Karpas-422 (cell line): ENCODE data around the gene ZNF609. TPM values are rescaled to one million over a fixed set of nuclear protein-coding genes. Genes with fewer than 3 reads are reported as not detected.
"Not testable (repeated sequence)": the region's sequence is repeated elsewhere in the genome, so short reads cannot be mapped to it uniquely, and the experiment has no call there.

ENCODE experiments used
- DNase-seq: peaks from one replicate; pipeline ENCODE4 v3.0.0-alpha.2; 2015
- H2AFZ ChIP-seq: fragments of 200-600 bp; sonication (generic); 2 replicates; pipeline ENCODE4 v1.6.1; 2014; ENCODE audit warnings: antibody characterized with exemption, low read length, mixed read lengths
- H3K27ac ChIP-seq: fragments of 200-600 bp; sonication (generic); 2 replicates; pipeline ENCODE4 v1.5.1; 2014; ENCODE audit warnings: mild to moderate bottlenecking, low read length, moderate library complexity
- H3K27me3 ChIP-seq: fragments of 200-600 bp; sonication (generic); 2 replicates; pipeline ENCODE4 v1.6.1; 2014; ENCODE audit warnings: low read length, mixed read lengths
- H3K36me3 ChIP-seq: fragments of 200-600 bp; sonication (generic); 2 replicates; pipeline ENCODE4 v1.6.1; 2014; ENCODE audit warnings: low read length, mixed read lengths; ENCODE audit not compliant: insufficient read depth
- H3K4me1 ChIP-seq: fragments of 200-600 bp; sonication (generic); 2 replicates; pipeline ENCODE4 v1.6.1; 2014; ENCODE audit warnings: mild to moderate bottlenecking, low read length, mixed read lengths
- H3K4me2 ChIP-seq: fragments of 200-600 bp; sonication (generic); 2 replicates; pipeline ENCODE4 v1.6.1; 2014; ENCODE audit warnings: low read length, low read depth, mild to moderate bottlenecking; ENCODE audit not compliant: poor library complexity, severe bottlenecking
- H3K4me3 ChIP-seq: fragments of 200-600 bp; sonication (generic); 2 replicates; pipeline ENCODE4 v1.5.1; 2014; ENCODE audit warnings: mild to moderate bottlenecking, antibody characterized with exemption, low read length, mixed read lengths
- H3K79me2 ChIP-seq: fragments of 200-600 bp; sonication (generic); 2 replicates; pipeline ENCODE4 v1.6.1; 2014; ENCODE audit warnings: mild to moderate bottlenecking, low read length, mixed read lengths
- H3K9ac ChIP-seq: fragments of 200-600 bp; sonication (generic); 2 replicates; pipeline ENCODE4 v1.6.0; 2014; ENCODE audit warnings: low read length
- H3K9me2 ChIP-seq: fragments of 200-600 bp; sonication (generic), shearing (Covaris generic); replicated peaks from 2 replicates; pipeline ENCODE4 v1.6.0; 2014; ENCODE audit warnings: mild to moderate bottlenecking, low read length, moderate library complexity; ENCODE audit not compliant: insufficient read depth
- H3K9me3 ChIP-seq: fragments of 300-700, 200-600 bp; sonication (generic); 2 replicates; pipeline ENCODE4 v1.6.1; 2014; ENCODE audit warnings: low read length, mixed read lengths
- H4K20me1 ChIP-seq: fragments of 200-600 bp; sonication (generic); 2 replicates; pipeline ENCODE4 v1.6.1; 2014; ENCODE audit warnings: mild to moderate bottlenecking, antibody characterized with exemption, low read length, low read depth; ENCODE audit not compliant: insufficient read depth
- total RNA-seq: library from RNA; depleted of rRNA; stranded (reverse); fragments of >200 nt; shearing (Covaris generic); gene quantifications from 2 replicates; pipeline ENCODE4 v1.2.3, GENCODE V29; 2014; ENCODE audit warnings: low replicate concordance

ZNF609 gene
- total RNA-seq, 1 experiment from 2014 or later, result 26.7 TPM

GRCh38 chr15:64607416-64607815 lies 147.0 kb downstream of the ZNF609 start:
- H3K9ac ChIP-seq, H3K9me3 ChIP-seq, H3K4me3 ChIP-seq, H3K4me2 ChIP-seq, H4K20me1 ChIP-seq, H3K36me3 ChIP-seq, H3K4me1 ChIP-seq, DNase-seq, H2AFZ ChIP-seq, H3K9me2 ChIP-seq, H3K27ac ChIP-seq, H3K27me3 ChIP-seq: not testable (repeated sequence)
- peaks cover 87% of the 10 kb centered on the region for H3K79me2 ChIP-seq

- Histone ChIP-seq H3K4me3 (no peak overlapping the region), H3K27ac (no peak overlapping the region), H3K79me2 (peaks cover 89% of the 10 kb centered on the region), H3K9ac (no peak overlapping the region), H2AFZ (no peak overlapping the region), H3K4me2 (no peak overlapping the region), H3K9me2 (no peaks in the 10 kb centered on the region), H4K20me1 (no peaks in the 10 kb centered on the region), H3K27me3 (no peaks in the 10 kb centered on the region), H3K4me1 (no peaks in the 10 kb centered on the region), H3K36me3 (no peaks in the 10 kb centered on the region), H3K9me3 (no peaks in the 10 kb centered on the region)
- no peak for DNase-seq
Measured at GRCh38 chr15:64610257-64610919, 150.0 kb downstream of the ZNF609 start.

GRCh38 chr15:64611085-64611725 lies 150.8 kb downstream of the ZNF609 start:
- Histone ChIP-seq H3K36me3 (no peaks in the 10 kb centered on the region), H3K9me3 (no peaks in the 10 kb centered on the region), H3K4me3 (no peak overlapping the region), H3K27ac (no peak overlapping the region), H3K9me2 (no peaks in the 10 kb centered on the region), H2AFZ (no peak overlapping the region), H3K4me2 (no peak overlapping the region), H4K20me1 (no peaks in the 10 kb centered on the region), H3K4me1 (no peaks in the 10 kb centered on the region), H3K9ac (no peak overlapping the region), H3K27me3 (no peaks in the 10 kb centered on the region), H3K79me2 (peaks cover 92% of the 10 kb centered on the region)
- no peak for DNase-seq

GRCh38 chr15:64614519-64614918 lies 154.1 kb downstream of the ZNF609 start:
- H3K9ac ChIP-seq, result no peak overlapping the region
- H3K4me2 ChIP-seq, result no peak overlapping the region
- no peak overlapping the region for H3K27ac ChIP-seq
- H3K4me3 ChIP-seq, result no peak overlapping the region
- DNase-seq, result no peak
- peaks cover 18% of the 10 kb centered on the region for H3K4me1 ChIP-seq
- no peaks in the 10 kb centered on the region for H3K27me3 ChIP-seq
- no peaks in the 10 kb centered on the region for H3K36me3 ChIP-seq
- H4K20me1 ChIP-seq, result no peaks in the 10 kb centered on the region
- H3K9me2 ChIP-seq, result no peaks in the 10 kb centered on the region
- H3K9me3 ChIP-seq, result no peaks in the 10 kb centered on the region
- no peak overlapping the region for H2AFZ ChIP-seq
- H3K79me2 ChIP-seq, result peaks cover 87% of the 10 kb centered on the region

- H3K4me1 ChIP-seq, result peaks cover 50% of the 10 kb centered on the region
- peaks cover 86% of the 10 kb centered on the region for H3K79me2 ChIP-seq
Measured at GRCh38 chr15:64617727-64618126, 157.3 kb downstream of the ZNF609 start.

GRCh38 chr15:64618138-64618537 lies 157.8 kb downstream of the ZNF609 start:
- H3K4me2 ChIP-seq, result no peak overlapping the region
- H3K9ac ChIP-seq, result no peak overlapping the region
- peak overlapping the region; percentile 9; the same call in 1 of the 2 replicates for H3K27ac ChIP-seq
- H3K4me1 ChIP-seq, result peaks cover 54% of the 10 kb centered on the region
- H3K4me3 ChIP-seq, result no peak overlapping the region
- H4K20me1 ChIP-seq, result no peaks in the 10 kb centered on the region
- no peaks in the 10 kb centered on the region for H3K27me3 ChIP-seq
- no peaks in the 10 kb centered on the region for H3K9me3 ChIP-seq
- H2AFZ ChIP-seq, result no peak overlapping the region
- peaks cover 86% of the 10 kb centered on the region for H3K79me2 ChIP-seq
- no peak for DNase-seq
- H3K36me3 ChIP-seq, result no peaks in the 10 kb centered on the region
- H3K9me2 ChIP-seq, result no peaks in the 10 kb centered on the region

More at GRCh38 chr15:64617727-64618126, 157.3 kb downstream of the ZNF609 start:
- Histone ChIP-seq H4K20me1 (no peaks in the 10 kb centered on the region), H3K36me3 (no peaks in the 10 kb centered on the region), H3K4me3 (no peak overlapping the region), H3K9me3 (no peaks in the 10 kb centered on the region), H3K9ac (no peak overlapping the region), H3K9me2 (no peaks in the 10 kb centered on the region), H2AFZ (no peak overlapping the region), H3K27me3 (no peaks in the 10 kb centered on the region), H3K4me2 (no peak overlapping the region), H3K27ac (peak overlapping the region; percentile 9; the same call in 1 of the 2 replicates)
- DNase-seq, result no peak

GRCh38 chr15:64618540-64618939 lies 158.2 kb downstream of the ZNF609 start:
- no peaks in the 10 kb centered on the region for H3K9me3 ChIP-seq
- H3K36me3 ChIP-seq, result no peaks in the 10 kb centered on the region
- no peak overlapping the region for H3K27ac ChIP-seq
- H3K4me1 ChIP-seq, result peaks cover 58% of the 10 kb centered on the region
- no peaks in the 10 kb centered on the region for H4K20me1 ChIP-seq
- H2AFZ ChIP-seq, result no peak overlapping the region
- peaks cover 86% of the 10 kb centered on the region for H3K79me2 ChIP-seq
- H3K9ac ChIP-seq, result no peak overlapping the region
- H3K4me3 ChIP-seq, result no peak overlapping the region
- H3K9me2 ChIP-seq, result no peaks in the 10 kb centered on the region
- no peak for DNase-seq
- no peaks in the 10 kb centered on the region for H3K27me3 ChIP-seq
- no peak overlapping the region for H3K4me2 ChIP-seq

GRCh38 chr15:64619880-64620839 lies 159.8 kb downstream of the ZNF609 start:
- H3K79me2 ChIP-seq, result peaks cover 89% of the 10 kb centered on the region
- peak; percentile 41 for DNase-seq
- peak overlapping the region; percentile 55 for H3K27ac ChIP-seq
- H4K20me1 ChIP-seq, result no peaks in the 10 kb centered on the region
- peak overlapping the region; percentile 14; the same call in 1 of the 2 replicates for H3K9ac ChIP-seq
- H3K27me3 ChIP-seq, result no peaks in the 10 kb centered on the region
- H3K4me1 ChIP-seq, result peaks cover 68% of the 10 kb centered on the region
- peak overlapping the region; percentile 36 for H3K4me2 ChIP-seq
- no peaks in the 10 kb centered on the region for H3K9me3 ChIP-seq
- no peak overlapping the region for H2AFZ ChIP-seq
- H3K4me3 ChIP-seq, result no peak overlapping the region
- H3K9me2 ChIP-seq, result no peaks in the 10 kb centered on the region
- no peaks in the 10 kb centered on the region; the same call in 1 of the 2 replicates for H3K36me3 ChIP-seq
